Subcutaneous adipose tissue (tissue), 4 donors: Measurements from ENCODE around the gene ICA1. TPM values are rescaled to one million over a fixed set of nuclear protein-coding genes. Genes with fewer than 3 reads are reported as not detected.

Source experiments
- CTCF ChIP-seq: fragments of 450-650 bp; IDR thresholded peaks from one replicate; pipeline ENCODE4 v1.5.1; 2016; ENCODE audit warnings: low read depth, mild to moderate bottlenecking, control low read depth, antibody characterized with exemption, moderate library complexity
- total RNA-seq, 4 donors: library from RNA; depleted of rRNA; stranded (reverse); fragments of >200 nt; gene quantifications; one replicate each; pipeline ENCODE4 v1.1.0, GENCODE V29; 2016

ICA1 gene
- total RNA-seq, 4 donors from 2014 or later: 20.9 to 55.4 (median 34.3) TPM

DNA sequence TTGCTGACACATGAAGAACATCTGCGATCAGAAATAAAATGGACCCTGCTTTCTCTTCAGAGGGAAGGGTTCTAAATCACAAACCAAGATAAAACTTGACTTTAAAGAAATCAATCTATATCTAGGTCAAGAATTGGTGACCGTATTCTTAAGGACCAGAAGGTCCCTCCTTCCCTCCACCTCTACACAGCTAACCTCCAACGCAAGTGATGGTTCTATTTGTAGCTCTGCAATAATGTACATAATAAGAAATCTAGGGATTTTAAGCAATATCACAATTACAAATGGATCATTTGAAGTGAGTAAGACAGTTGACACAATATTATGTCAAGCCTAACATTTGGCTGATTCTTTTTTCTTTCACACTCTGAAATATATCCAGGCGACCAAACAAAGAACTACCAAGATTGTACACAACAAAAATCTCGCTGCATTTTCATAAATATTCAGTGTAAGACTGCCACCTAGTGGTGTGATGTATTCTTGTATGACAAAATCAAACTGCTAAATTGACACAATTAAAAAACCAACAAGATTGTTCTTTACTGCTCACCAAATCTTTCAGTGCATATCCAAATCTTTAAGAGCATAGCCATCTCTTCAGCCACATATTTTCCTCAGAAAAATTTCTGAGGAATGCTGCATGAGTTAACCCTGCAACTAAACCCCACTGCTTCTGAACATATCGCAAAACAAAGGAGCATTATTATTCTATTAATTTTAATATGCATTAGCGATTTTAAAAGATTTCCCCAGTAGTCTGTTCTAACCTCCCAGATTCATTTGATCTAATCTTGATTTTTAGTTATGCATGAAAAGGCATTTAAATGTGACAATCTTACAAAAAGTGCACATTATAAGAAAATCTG lies 44.5 kb downstream of the ICA1 start:
- no peak for TF ChIP-seq CTCF

DNA sequence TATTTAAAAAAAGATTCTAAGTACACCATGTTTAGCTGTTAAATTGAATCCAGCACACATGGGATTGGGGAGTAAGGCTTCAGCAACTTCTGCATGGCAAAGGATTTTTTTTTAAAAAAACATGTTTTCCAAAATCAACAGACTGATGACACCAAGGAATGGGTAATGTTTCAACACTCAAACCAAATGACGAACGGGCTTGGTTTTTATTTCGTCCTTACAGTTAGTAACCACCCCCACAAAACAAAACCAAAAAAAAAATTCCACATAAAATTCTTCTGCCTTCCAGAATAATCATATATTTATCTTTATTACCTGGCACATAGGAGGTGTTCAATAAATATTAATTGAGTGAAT lies 45.7 kb downstream of the ICA1 start:
- no peak for TF ChIP-seq CTCF

GRCh38 chr7:8215648-8216333 lies 46.2 kb downstream of the ICA1 start:
- no peak for TF ChIP-seq CTCF

GRCh38 chr7:8214244-8214824 lies 47.6 kb downstream of the ICA1 start:
- no peak for TF ChIP-seq CTCF

DNA sequence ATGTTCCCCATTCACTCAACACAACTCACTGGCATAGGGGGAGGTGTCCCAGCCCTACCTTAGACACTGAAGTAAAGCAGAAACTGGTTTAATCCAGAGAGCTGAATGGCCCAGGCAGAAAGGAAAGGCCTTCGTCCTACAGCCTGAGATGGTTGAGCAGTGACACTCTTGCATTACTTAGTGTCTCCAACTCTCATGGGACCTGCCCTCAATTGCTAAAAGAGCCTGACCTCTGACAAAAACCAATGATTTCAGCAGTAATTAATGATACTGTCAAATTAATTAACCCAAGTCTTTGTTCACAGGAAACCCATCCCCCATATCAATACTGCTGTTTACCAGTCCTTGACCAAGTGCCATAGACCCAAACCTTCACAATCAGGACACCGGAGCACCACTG lies 48.6 kb downstream of the ICA1 start:
- TF ChIP-seq CTCF: no peak

DNA sequence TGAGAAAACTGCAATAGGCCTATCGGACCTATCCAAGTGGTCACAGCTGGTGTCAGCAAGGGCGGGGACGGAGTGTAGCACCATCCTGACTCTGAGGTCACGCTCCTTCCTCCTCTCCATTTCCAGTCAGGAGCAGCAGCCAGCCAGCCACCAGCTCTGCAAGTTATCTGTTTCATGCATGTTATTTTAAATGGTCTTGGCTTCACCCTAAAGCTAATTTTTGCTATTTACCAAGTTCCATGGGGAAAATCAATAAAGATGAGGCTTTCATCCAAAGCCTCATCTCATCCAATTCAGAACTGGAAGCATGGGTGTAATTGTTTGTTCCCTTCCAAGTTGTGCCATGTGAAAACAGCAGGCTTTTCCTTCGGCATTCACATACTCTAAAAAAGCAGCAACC lies 49.3 kb downstream of the ICA1 start:
- TF ChIP-seq CTCF: no peak

DNA sequence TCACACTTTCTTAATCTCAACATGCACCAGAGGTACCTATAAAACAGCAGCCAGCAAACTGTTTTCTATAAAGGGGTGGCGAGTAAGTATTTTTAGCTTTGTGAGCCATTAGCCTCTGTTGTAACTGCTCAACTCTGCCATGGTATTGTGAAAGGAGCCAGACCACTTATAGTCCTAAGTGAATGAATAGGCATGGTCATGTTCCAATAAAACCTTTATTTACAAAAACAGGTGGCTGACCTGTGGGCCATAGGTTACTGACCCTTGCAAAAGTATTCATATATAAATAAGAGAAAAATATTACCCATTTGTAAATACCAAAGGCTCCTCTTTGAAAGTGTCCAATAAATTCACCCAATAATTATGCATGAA lies 50.3 kb downstream of the ICA1 start:
- no peak for TF ChIP-seq CTCF
